WTC11 (cell line): ENCODE data around the gene RYR2. TPM values are rescaled to one million over a fixed set of nuclear protein-coding genes. Genes with fewer than 3 reads are reported as not detected.

Source experiments
- ATAC-seq: fragments of 200-7000 bp; cut with Tn5 transposase; 2 replicates; pipeline ENCODE4 v1.10.0; 2021; ENCODE audit warnings: mild to moderate bottlenecking, moderate library complexity
- CTCF ChIA-PET: fragments of 300-600 bp; sonication (Branson Sonifier 250); formaldehyde crosslinking; loops from one replicate; lab custom pipeline; 2021; ENCODE audit warnings: antibody characterized with exemption; lab: Charles Lee
- POLR2A ChIA-PET: fragments of 350-600 bp; sonication (Branson Sonifier 250); formaldehyde crosslinking; loops from one replicate; lab custom pipeline; 2021; ENCODE audit warnings: antibody characterized with exemption; lab: Charles Lee
- DNase-seq: peaks from one replicate; pipeline ENCODE4 v3.0.0; 2021; ENCODE audit warnings: low spot score
- H3K27ac Mint-ChIP-seq: 2 replicates; pipeline ENCODE4 v1.8.0; 2021; ENCODE audit warnings: mixed read lengths
- H3K27me3 Mint-ChIP-seq: 2 replicates; pipeline ENCODE4 v1.8.0; 2021; ENCODE audit warnings: low read depth, mild to moderate bottlenecking, moderate library complexity, mixed read lengths
- H3K36me3 Mint-ChIP-seq: 2 replicates; pipeline ENCODE4 v1.8.0; 2021; ENCODE audit warnings: mixed read lengths
- H3K4me1 Mint-ChIP-seq: 2 replicates; pipeline ENCODE4 v1.8.0; 2022; ENCODE audit warnings: mixed read lengths
- H3K4me3 Mint-ChIP-seq: 2 replicates; pipeline ENCODE4 v1.8.0; 2021; ENCODE audit warnings: mild to moderate bottlenecking, moderate library complexity, mixed read lengths
- H3K9me3 Mint-ChIP-seq: 2 replicates; pipeline ENCODE4 v1.8.0; 2021; ENCODE audit warnings: mixed read lengths
- ELF4 ChIP-seq: sonication (generic); formaldehyde crosslinking; IDR thresholded peaks from 2 replicates; pipeline ENCODE4 v1.8.1; 2022; ENCODE audit warnings: low read depth, mild to moderate bottlenecking, moderate library complexity, missing genetic modification reagents
- ETV6 ChIP-seq: sonication (generic); formaldehyde crosslinking; IDR thresholded peaks from 2 replicates; pipeline ENCODE4 v1.8.1; 2022; ENCODE audit warnings: mild to moderate bottlenecking, missing genetic modification reagents
- FOXP1 ChIP-seq: sonication (generic); formaldehyde crosslinking; IDR thresholded peaks from 2 replicates; pipeline ENCODE4 v1.8.0; 2022; ENCODE audit warnings: missing genetic modification reagents, mild to moderate bottlenecking, moderate library complexity, borderline replicate concordance
- GTF2I ChIP-seq: fragments of 250-450 bp; sonication (Bioruptor Pico); conservative IDR thresholded peaks from 2 replicates; pipeline ENCODE4 v1.4.0; 2021; ENCODE audit warnings: mild to moderate bottlenecking
- IRF2 ChIP-seq: sonication (generic); formaldehyde crosslinking; IDR thresholded peaks from 2 replicates; pipeline ENCODE4 v1.8.0; 2022; ENCODE audit warnings: low read depth, missing genetic modification reagents, borderline replicate concordance
- JUN ChIP-seq: sonication (generic); formaldehyde crosslinking; IDR thresholded peaks from 2 replicates; pipeline ENCODE4 v1.8.0; 2023; ENCODE audit warnings: mild to moderate bottlenecking, missing genetic modification reagents
- MYBL2 ChIP-seq: sonication (generic); formaldehyde crosslinking; IDR thresholded peaks from 2 replicates; pipeline ENCODE4 v1.8.1; 2023; ENCODE audit warnings: mild to moderate bottlenecking, moderate library complexity, missing genetic modification reagents
- NR1H2 ChIP-seq: sonication (generic); formaldehyde crosslinking; IDR thresholded peaks from 2 replicates; pipeline ENCODE4 v1.9.0; 2021; ENCODE audit warnings: mild to moderate bottlenecking, moderate library complexity, missing genetic modification reagents
- ZNF121 ChIP-seq: sonication (generic); formaldehyde crosslinking; IDR thresholded peaks from 2 replicates; pipeline ENCODE4 v1.8.0; 2023; ENCODE audit warnings: missing genetic modification reagents
- ZNF232 ChIP-seq: sonication (generic); formaldehyde crosslinking; IDR thresholded peaks from 2 replicates; pipeline ENCODE4 v1.8.0; 2022; ENCODE audit warnings: mild to moderate bottlenecking, missing genetic modification reagents
- ZNF317 ChIP-seq: sonication (generic); formaldehyde crosslinking; IDR thresholded peaks from 2 replicates; pipeline ENCODE4 v1.8.1; 2023; ENCODE audit warnings: low read depth, mild to moderate bottlenecking, moderate library complexity, missing genetic modification reagents, borderline replicate concordance
- total RNA-seq: library from RNA; stranded (reverse); gene quantifications from 3 replicates; pipeline ENCODE4 v1.2.3, GENCODE V29; 2021
- TF ChIP-seq, protein P1 (sequence below): fragments of 250-450 bp; sonication (Bioruptor Pico); conservative IDR thresholded peaks from 2 replicates; pipeline ENCODE4 v1.9.0; 2021; ENCODE audit warnings: mild to moderate bottlenecking
- TF ChIP-seq, protein P2 (sequence below): sonication (generic); formaldehyde crosslinking; IDR thresholded peaks from 2 replicates; pipeline ENCODE4 v1.8.0; 2022; ENCODE audit warnings: mild to moderate bottlenecking, missing genetic modification reagents
- TF ChIP-seq, protein P3 (sequence below): sonication (generic); formaldehyde crosslinking; IDR thresholded peaks from 2 replicates; pipeline ENCODE4 v1.8.1; 2023; ENCODE audit warnings: mild to moderate bottlenecking, missing genetic modification reagents, moderate library complexity
- TF ChIP-seq, protein P4 (sequence below): sonication (generic); formaldehyde crosslinking; IDR thresholded peaks from 2 replicates; pipeline ENCODE4 v1.8.1; 2023; ENCODE audit warnings: mild to moderate bottlenecking, missing genetic modification reagents, moderate library complexity
- TF ChIP-seq, protein P5 (sequence below): sonication (generic); formaldehyde crosslinking; IDR thresholded peaks from 2 replicates; pipeline ENCODE4 v1.8.0; 2022; ENCODE audit warnings: mild to moderate bottlenecking, missing genetic modification reagents
- TF ChIP-seq, protein P6 (sequence below): sonication (generic); formaldehyde crosslinking; IDR thresholded peaks from 2 replicates; pipeline ENCODE4 v1.8.1; 2023; ENCODE audit warnings: mild to moderate bottlenecking, missing genetic modification reagents
- TF ChIP-seq, protein P7 (sequence below): fragments of 250-450 bp; sonication (Bioruptor Pico); IDR thresholded peaks from 2 replicates; pipeline ENCODE4 v1.9.0; 2021; ENCODE audit warnings: moderate library complexity, mild to moderate bottlenecking, inconsistent platforms, borderline replicate concordance
- TF ChIP-seq, protein P8 (sequence below): sonication (generic); formaldehyde crosslinking; IDR thresholded peaks from 2 replicates; pipeline ENCODE4 v1.8.1; 2022; ENCODE audit warnings: missing genetic modification reagents, borderline replicate concordance
- TF ChIP-seq, protein P9 (sequence below): sonication (generic); formaldehyde crosslinking; IDR thresholded peaks from 2 replicates; pipeline ENCODE4 v1.8.0; 2022; ENCODE audit warnings: missing genetic modification reagents

Gene RYR2
- total RNA-seq, 1 experiment from 2014 or later, result 7.9 TPM

DNA sequence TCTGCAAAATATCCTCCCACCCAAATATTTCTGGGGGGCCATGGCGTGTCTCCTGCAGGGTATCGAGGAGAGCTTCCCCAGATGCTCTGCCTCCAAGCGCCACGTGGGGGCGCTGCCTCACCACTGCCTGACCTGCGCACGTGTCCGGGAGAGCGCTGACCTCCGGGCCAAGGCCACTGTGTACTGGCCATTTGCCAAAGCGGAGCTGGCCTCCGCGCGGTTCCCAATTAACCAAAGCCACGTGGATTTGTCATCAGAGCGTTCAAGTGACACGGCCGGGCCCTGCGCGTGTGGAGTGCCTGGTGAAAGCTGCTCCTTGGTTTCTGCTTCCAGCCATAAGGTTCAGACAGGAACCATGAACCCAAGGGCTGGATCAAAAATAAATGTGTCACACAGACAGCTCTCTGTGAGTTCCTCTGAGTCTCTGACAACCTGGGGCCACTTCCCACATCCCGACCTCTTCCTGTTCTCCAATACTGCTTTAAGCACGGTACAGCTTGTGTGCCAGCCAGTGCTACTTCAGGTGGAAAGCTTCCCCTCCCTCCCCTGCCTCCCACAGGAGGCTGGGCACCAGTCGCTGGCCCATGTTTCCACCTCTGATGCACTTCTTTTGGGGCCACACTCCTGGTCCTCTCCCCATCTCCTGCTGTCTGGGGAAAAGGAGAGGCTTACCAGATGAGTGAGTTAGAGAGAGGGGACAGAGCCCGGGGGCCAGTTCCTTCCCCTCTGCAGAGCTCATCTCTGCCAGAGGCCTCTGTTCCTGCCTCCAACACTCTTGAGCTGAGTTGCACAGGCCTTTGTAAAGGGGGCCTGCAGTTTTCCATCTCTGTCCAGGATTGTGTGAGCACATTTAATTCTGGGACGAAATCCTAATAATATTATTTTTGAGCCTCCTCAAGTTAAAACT lies 822.6 kb downstream of the RYR2 start:
- ChIA-PET POLR2A (no interaction called here), CTCF (interaction anchor here (0.6 to 5.2 kb wide), 58 partner anchors 10 to 1250 kb away, joined by 3 to 77 read pairs (median 4); partner anchors contain the start of gene ZP4)
- peak; percentile 86 for DNase-seq
- H3K27ac Mint-ChIP-seq, result no peak overlapping the region
- no peak overlapping the region for H3K4me3 Mint-ChIP-seq
- peaks cover 14% of the 10 kb centered on the region for H3K27me3 Mint-ChIP-seq
- no peaks in the 10 kb centered on the region for H3K9me3 Mint-ChIP-seq
- peaks cover 28% of the 10 kb centered on the region for H3K4me1 Mint-ChIP-seq
- peak; percentile 87 for ATAC-seq
- no peaks in the 10 kb centered on the region; the same call in 1 of the 2 replicates for H3K36me3 Mint-ChIP-seq
- TF ChIP-seq IRF2 (CRISPR knock-in tag) (no peak), GTF2I (CRISPR knock-in tag) (no peak), JUN (CRISPR knock-in tag) (no peak), ZNF317 (CRISPR knock-in tag) (0 out of 2 replicates have a peak, but pooled peaks have one; percentile 13), ETV6 (CRISPR knock-in tag) (peak; percentile 88), NR1H2 (CRISPR knock-in tag) (no peak), FOXP1 (CRISPR knock-in tag) (peak; percentile 41; the same call in 1 of the 2 replicates), MYBL2 (CRISPR knock-in tag) (0 out of 2 replicates have a peak, but pooled peaks have one; percentile 50), ZNF232 (CRISPR knock-in tag) (0 out of 2 replicates have a peak, but pooled peaks have one; percentile 55), ZNF121 (0 out of 2 replicates have a peak, but pooled peaks have one; percentile 47), ELF4 (CRISPR knock-in tag) (no peak)
- TF ChIP-seq, protein P1, sequence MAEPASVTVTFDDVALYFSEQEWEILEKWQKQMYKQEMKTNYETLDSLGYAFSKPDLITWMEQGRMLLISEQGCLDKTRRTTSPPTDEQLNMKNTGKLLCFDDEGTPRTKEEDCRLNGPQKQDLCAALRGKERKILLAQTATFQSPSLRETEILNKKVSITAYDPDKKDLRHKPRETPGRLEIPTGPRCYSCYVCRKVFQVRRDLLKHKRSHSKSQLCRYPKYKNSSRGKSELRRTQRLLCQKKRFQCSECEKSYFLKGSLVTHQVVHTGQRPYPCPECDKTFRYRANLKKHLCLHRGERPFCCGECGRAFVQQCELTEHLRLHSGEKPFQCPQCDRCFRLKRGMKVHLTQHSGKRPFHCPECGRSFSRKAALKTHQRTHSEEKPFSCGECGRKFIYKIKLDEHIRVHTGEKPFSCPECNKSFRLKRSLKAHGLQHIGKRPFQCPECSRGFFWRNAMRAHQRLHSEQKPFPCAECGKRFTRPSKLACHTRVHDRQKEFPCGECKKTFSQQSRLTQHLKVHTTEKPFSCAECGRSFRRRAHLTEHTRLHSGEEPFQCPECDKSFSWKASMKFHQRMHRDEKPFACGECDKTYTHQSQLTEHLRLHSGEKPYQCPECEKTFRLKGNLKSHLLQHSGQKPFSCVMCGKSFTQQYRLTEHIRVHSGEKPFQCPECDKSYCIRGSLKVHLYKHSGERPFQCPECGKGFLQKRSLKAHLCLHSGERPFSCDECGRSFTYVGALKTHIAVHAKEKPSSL (CRISPR knock-in tag), result no peak
- TF ChIP-seq, protein P2, sequence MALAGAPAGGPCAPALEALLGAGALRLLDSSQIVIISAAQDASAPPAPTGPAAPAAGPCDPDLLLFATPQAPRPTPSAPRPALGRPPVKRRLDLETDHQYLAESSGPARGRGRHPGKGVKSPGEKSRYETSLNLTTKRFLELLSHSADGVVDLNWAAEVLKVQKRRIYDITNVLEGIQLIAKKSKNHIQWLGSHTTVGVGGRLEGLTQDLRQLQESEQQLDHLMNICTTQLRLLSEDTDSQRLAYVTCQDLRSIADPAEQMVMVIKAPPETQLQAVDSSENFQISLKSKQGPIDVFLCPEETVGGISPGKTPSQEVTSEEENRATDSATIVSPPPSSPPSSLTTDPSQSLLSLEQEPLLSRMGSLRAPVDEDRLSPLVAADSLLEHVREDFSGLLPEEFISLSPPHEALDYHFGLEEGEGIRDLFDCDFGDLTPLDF (CRISPR knock-in tag), result 0 out of 2 replicates have a peak, but pooled peaks have one; percentile 58
- TF ChIP-seq, protein P3, sequence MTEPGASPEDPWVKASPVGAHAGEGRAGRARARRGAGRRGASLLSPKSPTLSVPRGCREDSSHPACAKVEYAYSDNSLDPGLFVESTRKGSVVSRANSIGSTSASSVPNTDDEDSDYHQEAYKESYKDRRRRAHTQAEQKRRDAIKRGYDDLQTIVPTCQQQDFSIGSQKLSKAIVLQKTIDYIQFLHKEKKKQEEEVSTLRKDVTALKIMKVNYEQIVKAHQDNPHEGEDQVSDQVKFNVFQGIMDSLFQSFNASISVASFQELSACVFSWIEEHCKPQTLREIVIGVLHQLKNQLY (CRISPR knock-in tag), result no peak
- TF ChIP-seq, protein P4, sequence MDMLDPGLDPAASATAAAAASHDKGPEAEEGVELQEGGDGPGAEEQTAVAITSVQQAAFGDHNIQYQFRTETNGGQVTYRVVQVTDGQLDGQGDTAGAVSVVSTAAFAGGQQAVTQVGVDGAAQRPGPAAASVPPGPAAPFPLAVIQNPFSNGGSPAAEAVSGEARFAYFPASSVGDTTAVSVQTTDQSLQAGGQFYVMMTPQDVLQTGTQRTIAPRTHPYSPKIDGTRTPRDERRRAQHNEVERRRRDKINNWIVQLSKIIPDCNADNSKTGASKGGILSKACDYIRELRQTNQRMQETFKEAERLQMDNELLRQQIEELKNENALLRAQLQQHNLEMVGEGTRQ (CRISPR knock-in tag), result peak; percentile 80
- TF ChIP-seq, protein P5, sequence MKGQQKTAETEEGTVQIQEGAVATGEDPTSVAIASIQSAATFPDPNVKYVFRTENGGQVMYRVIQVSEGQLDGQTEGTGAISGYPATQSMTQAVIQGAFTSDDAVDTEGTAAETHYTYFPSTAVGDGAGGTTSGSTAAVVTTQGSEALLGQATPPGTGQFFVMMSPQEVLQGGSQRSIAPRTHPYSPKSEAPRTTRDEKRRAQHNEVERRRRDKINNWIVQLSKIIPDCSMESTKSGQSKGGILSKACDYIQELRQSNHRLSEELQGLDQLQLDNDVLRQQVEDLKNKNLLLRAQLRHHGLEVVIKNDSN (CRISPR knock-in tag), result peak; percentile 77
- TF ChIP-seq, protein P6, sequence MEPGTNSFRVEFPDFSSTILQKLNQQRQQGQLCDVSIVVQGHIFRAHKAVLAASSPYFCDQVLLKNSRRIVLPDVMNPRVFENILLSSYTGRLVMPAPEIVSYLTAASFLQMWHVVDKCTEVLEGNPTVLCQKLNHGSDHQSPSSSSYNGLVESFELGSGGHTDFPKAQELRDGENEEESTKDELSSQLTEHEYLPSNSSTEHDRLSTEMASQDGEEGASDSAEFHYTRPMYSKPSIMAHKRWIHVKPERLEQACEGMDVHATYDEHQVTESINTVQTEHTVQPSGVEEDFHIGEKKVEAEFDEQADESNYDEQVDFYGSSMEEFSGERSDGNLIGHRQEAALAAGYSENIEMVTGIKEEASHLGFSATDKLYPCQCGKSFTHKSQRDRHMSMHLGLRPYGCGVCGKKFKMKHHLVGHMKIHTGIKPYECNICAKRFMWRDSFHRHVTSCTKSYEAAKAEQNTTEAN (CRISPR knock-in tag), result no peak
- TF ChIP-seq, protein P7, sequence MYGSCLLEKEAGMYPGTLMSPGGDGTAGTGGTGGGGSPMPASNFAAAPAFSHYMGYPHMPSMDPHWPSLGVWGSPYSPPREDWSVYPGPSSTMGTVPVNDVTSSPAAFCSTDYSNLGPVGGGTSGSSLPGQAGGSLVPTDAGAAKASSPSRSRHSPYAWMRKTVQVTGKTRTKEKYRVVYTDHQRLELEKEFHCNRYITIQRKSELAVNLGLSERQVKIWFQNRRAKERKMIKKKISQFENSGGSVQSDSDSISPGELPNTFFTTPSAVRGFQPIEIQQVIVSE (CRISPR knock-in tag), result no peak
- TF ChIP-seq, protein P8, sequence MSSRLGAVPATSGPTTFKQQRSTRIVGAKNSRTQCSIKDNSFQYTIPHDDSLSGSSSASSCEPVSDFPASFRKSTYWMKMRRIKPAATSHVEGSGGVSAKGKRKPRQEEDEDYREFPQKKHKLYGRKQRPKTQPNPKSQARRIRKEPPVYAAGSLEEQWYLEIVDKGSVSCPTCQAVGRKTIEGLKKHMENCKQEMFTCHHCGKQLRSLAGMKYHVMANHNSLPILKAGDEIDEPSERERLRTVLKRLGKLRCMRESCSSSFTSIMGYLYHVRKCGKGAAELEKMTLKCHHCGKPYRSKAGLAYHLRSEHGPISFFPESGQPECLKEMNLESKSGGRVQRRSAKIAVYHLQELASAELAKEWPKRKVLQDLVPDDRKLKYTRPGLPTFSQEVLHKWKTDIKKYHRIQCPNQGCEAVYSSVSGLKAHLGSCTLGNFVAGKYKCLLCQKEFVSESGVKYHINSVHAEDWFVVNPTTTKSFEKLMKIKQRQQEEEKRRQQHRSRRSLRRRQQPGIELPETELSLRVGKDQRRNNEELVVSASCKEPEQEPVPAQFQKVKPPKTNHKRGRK (CRISPR knock-in tag), result no peak
- TF ChIP-seq, protein P9, sequence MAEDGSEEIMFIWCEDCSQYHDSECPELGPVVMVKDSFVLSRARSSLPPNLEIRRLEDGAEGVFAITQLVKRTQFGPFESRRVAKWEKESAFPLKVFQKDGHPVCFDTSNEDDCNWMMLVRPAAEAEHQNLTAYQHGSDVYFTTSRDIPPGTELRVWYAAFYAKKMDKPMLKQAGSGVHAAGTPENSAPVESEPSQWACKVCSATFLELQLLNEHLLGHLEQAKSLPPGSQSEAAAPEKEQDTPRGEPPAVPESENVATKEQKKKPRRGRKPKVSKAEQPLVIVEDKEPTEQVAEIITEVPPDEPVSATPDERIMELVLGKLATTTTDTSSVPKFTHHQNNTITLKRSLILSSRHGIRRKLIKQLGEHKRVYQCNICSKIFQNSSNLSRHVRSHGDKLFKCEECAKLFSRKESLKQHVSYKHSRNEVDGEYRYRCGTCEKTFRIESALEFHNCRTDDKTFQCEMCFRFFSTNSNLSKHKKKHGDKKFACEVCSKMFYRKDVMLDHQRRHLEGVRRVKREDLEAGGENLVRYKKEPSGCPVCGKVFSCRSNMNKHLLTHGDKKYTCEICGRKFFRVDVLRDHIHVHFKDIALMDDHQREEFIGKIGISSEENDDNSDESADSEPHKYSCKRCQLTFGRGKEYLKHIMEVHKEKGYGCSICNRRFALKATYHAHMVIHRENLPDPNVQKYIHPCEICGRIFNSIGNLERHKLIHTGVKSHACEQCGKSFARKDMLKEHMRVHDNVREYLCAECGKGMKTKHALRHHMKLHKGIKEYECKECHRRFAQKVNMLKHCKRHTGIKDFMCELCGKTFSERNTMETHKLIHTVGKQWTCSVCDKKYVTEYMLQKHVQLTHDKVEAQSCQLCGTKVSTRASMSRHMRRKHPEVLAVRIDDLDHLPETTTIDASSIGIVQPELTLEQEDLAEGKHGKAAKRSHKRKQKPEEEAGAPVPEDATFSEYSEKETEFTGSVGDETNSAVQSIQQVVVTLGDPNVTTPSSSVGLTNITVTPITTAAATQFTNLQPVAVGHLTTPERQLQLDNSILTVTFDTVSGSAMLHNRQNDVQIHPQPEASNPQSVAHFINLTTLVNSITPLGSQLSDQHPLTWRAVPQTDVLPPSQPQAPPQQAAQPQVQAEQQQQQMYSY (CRISPR knock-in tag), result no peak
